Activated naive CD8-positive, alpha-beta T cell treated with anti-CD3 and anti-CD28 coated beads, Interleukin-2, amount 10 ng/mL, durations not matched to agents 7 days and 5 days (primary cell): ENCODE results near the gene DZIP1. TPM values are rescaled to one million over a fixed set of nuclear protein-coding genes. Genes with fewer than 3 reads are reported as not detected.
"Not testable (repeated sequence)": the region's sequence is repeated elsewhere in the genome, so short reads cannot be mapped to it uniquely, and the experiment has no call there.

Experiments
- ATAC-seq: fragments of 150-1000 bp; cut with Tn5 transposase; one replicate; pipeline ENCODE4 v1.10.0; 2021; ENCODE audit warnings: low read depth, moderate library complexity
- POLR2A ChIA-PET: fragments of 350-600 bp; sonication (Branson Sonifier 250); formaldehyde crosslinking; loops from one replicate; lab custom pipeline; 2021; ENCODE audit warnings: antibody characterized with exemption; lab: Charles Lee
- DNase-seq: peaks from one replicate; pipeline ENCODE4 v3.0.0; 2021
- H3K27ac Mint-ChIP-seq: one replicate; pipeline ENCODE4 v1.8.0; 2022; ENCODE audit warnings: mild to moderate bottlenecking, mixed read lengths
- H3K27me3 Mint-ChIP-seq: one replicate; pipeline ENCODE4 v1.8.0; 2022; ENCODE audit warnings: mild to moderate bottlenecking, moderate library complexity, mixed read lengths
- H3K36me3 Mint-ChIP-seq: one replicate; pipeline ENCODE4 v1.8.0; 2021; ENCODE audit warnings: mild to moderate bottlenecking, mixed read lengths
- H3K4me1 Mint-ChIP-seq: one replicate; pipeline ENCODE4 v1.8.0; 2021; ENCODE audit warnings: mixed read lengths
- H3K4me3 Mint-ChIP-seq: one replicate; pipeline ENCODE4 v1.8.0; 2022; ENCODE audit warnings: mild to moderate bottlenecking, moderate library complexity, mixed read lengths
- H3K9me3 Mint-ChIP-seq: one replicate; pipeline ENCODE4 v1.8.0; 2021; ENCODE audit warnings: mixed read lengths
- total RNA-seq, 2 experiments: library from RNA; stranded (reverse); gene quantifications; one replicate each; pipeline ENCODE4 v1.2.3, GENCODE V29; 2021

DZIP1 gene
- total RNA-seq, result under 1 TPM; 0.17 to 0.45 TPM

- Mint-ChIP-seq H3K4me3 (peak within 1 kb of the TSS; percentile 79), H3K9me3 (no peaks in the 10 kb centered on the region), H3K27ac (no peak within 1 kb of the TSS), H3K27me3 (peaks cover 59% of the 10 kb centered on the region), H3K4me1 (peaks cover 6% of the 10 kb centered on the region), H3K36me3 (no peaks in the 10 kb centered on the region)
- POLR2A ChIA-PET, result no interaction called here
- DNase-seq (peak; percentile 49), ATAC-seq (peak; percentile 79)
Measured at GRCh38 chr13:95644601-95645052, at the start of gene DZIP1. Gene DZIP1, minus strand, starts transcription at chr13:95644706. Its CDS starts 2,677 bp downstream, at chr13:95642029.

- Mint-ChIP-seq H3K9me3 (peaks cover 15% of the 10 kb centered on the region), H3K4me1 (peaks cover 17% of the 10 kb centered on the region), H3K36me3 (peaks cover 25% of the 10 kb centered on the region)
- ATAC-seq, POLR2A ChIA-PET, H3K27ac Mint-ChIP-seq, DNase-seq, H3K4me3 Mint-ChIP-seq, H3K27me3 Mint-ChIP-seq: not testable (repeated sequence)
Measured at GRCh38 chr13:95690986-95691385, 46.5 kb upstream of the DZIP1 start.

GRCh38 chr13:95689582-95689926, 45.0 kb upstream of the DZIP1 start:
- DNase-seq (no peak), ATAC-seq (no peak)
- Mint-ChIP-seq H3K36me3 (peaks cover 35% of the 10 kb centered on the region), H3K4me3 (peak overlapping the region; percentile 11), H3K9me3 (peaks cover 17% of the 10 kb centered on the region), H3K27ac (no peak overlapping the region), H3K4me1 (peaks cover 17% of the 10 kb centered on the region), H3K27me3 (no peaks in the 10 kb centered on the region)
- POLR2A ChIA-PET, result no interaction called here

- not testable (repeated sequence) for ATAC-seq, DNase-seq, H3K4me3 Mint-ChIP-seq, H3K27me3 Mint-ChIP-seq, H3K27ac Mint-ChIP-seq
- Mint-ChIP-seq H3K9me3 (peaks cover 21% of the 10 kb centered on the region), H3K4me1 (peaks cover 26% of the 10 kb centered on the region), H3K36me3 (peaks cover 46% of the 10 kb centered on the region)
- POLR2A ChIA-PET, result interaction anchor here (1.9 kb wide), 1 partner anchor 8 kb away, joined by 5 read pairs; the partner anchor contains the start of gene DNAJC3
Measured at GRCh38 chr13:95684960-95685359, 40.5 kb upstream of the DZIP1 start.

GRCh38 chr13:95684418-95684817, 39.9 kb upstream of the DZIP1 start:
- H3K9me3 Mint-ChIP-seq, result peaks cover 19% of the 10 kb centered on the region
- no peaks in the 10 kb centered on the region for H3K27me3 Mint-ChIP-seq
- POLR2A ChIA-PET, result interaction anchor here (1.9 kb wide), 1 partner anchor 8 kb away, joined by 5 read pairs; the partner anchor contains the start of gene DNAJC3
- H3K36me3 Mint-ChIP-seq, result peaks cover 45% of the 10 kb centered on the region
- ATAC-seq (no peak), DNase-seq (no peak)
- no peak overlapping the region for H3K4me3 Mint-ChIP-seq
- peaks cover 26% of the 10 kb centered on the region for H3K4me1 Mint-ChIP-seq
- H3K27ac Mint-ChIP-seq, result no peak overlapping the region

- no peaks in the 10 kb centered on the region for H3K27me3 Mint-ChIP-seq
- H3K27ac Mint-ChIP-seq, result no peak overlapping the region
- H3K36me3 Mint-ChIP-seq, result peaks cover 24% of the 10 kb centered on the region
- H3K4me3 Mint-ChIP-seq, result no peak overlapping the region
- peaks cover 41% of the 10 kb centered on the region for H3K4me1 Mint-ChIP-seq
- POLR2A ChIA-PET, result no interaction called here
- peaks cover 5% of the 10 kb centered on the region for H3K9me3 Mint-ChIP-seq
- ATAC-seq (no peak), DNase-seq (no peak)
Measured at GRCh38 chr13:95679722-95680121, 35.2 kb upstream of the DZIP1 start.

GRCh38 chr13:95678967-95679366, 34.5 kb upstream of the DZIP1 start:
- Mint-ChIP-seq H3K4me3 (peak overlapping the region; percentile 91), H3K36me3 (peaks cover 20% of the 10 kb centered on the region), H3K9me3 (peaks cover 1% of the 10 kb centered on the region), H3K4me1 (peaks cover 37% of the 10 kb centered on the region), H3K27me3 (no peaks in the 10 kb centered on the region), H3K27ac (no peak overlapping the region)
- no peak for DNase-seq
- no peak for ATAC-seq
- POLR2A ChIA-PET, result no interaction called here

GRCh38 chr13:95677564-95678266, 33.2 kb upstream of the DZIP1 start:
- ATAC-seq (no peak), DNase-seq (no peak)
- Mint-ChIP-seq H3K4me3 (peak overlapping the region; percentile 91), H3K27me3 (no peaks in the 10 kb centered on the region), H3K9me3 (no peaks in the 10 kb centered on the region), H3K36me3 (peaks cover 16% of the 10 kb centered on the region), H3K4me1 (peaks cover 39% of the 10 kb centered on the region), H3K27ac (peak overlapping the region; percentile 90)
- POLR2A ChIA-PET, result interaction anchor here (0.8 to 1.5 kb wide), 3 partner anchors 17 to 1755 kb away, joined by 3 to 6 read pairs (median 4); no protein-coding TSS in a partner anchor

- H3K27me3 Mint-ChIP-seq, result no peaks in the 10 kb centered on the region
- peak; percentile 96 for ATAC-seq
- peak; percentile 98 for DNase-seq
- peak within 1 kb of the TSS; percentile 90 for H3K27ac Mint-ChIP-seq
- H3K9me3 Mint-ChIP-seq, result no peaks in the 10 kb centered on the region
- H3K4me1 Mint-ChIP-seq, result peaks cover 39% of the 10 kb centered on the region
- POLR2A ChIA-PET, result interaction anchor here (0.5 to 1.5 kb wide), 9 partner anchors 9 to 1756 kb away, joined by 3 to 7 read pairs (median 3); no protein-coding TSS in a partner anchor
- peaks cover 14% of the 10 kb centered on the region for H3K36me3 Mint-ChIP-seq
- H3K4me3 Mint-ChIP-seq, result peak within 1 kb of the TSS; percentile 91
Measured at GRCh38 chr13:95676762-95677563, 32.5 kb upstream of the DZIP1 start, which contains the start of gene DNAJC3. Gene DNAJC3, plus strand, starts transcription at chr13:95677139. Its CDS starts 117 bp downstream, at chr13:95677256.

- Mint-ChIP-seq H3K27ac (peak overlapping the region; percentile 90), H3K9me3 (no peaks in the 10 kb centered on the region), H3K27me3 (no peaks in the 10 kb centered on the region), H3K36me3 (peaks cover 11% of the 10 kb centered on the region), H3K4me3 (peak overlapping the region; percentile 91), H3K4me1 (peaks cover 35% of the 10 kb centered on the region)
- ATAC-seq, result no peak
- POLR2A ChIA-PET, result interaction anchor here (0.5 to 1.5 kb wide), 8 partner anchors 9 to 139 kb away, joined by 3 to 7 read pairs (median 4); no protein-coding TSS in a partner anchor
- DNase-seq, result no peak
Measured at GRCh38 chr13:95676105-95676761, 31.7 kb upstream of the DZIP1 start.

- ATAC-seq, result no peak
- no peak overlapping the region for H3K27ac Mint-ChIP-seq
- H3K9me3 Mint-ChIP-seq, result peaks cover 9% of the 10 kb centered on the region
Measured at GRCh38 chr13:95671597-95671996, 27.1 kb upstream of the DZIP1 start.

GRCh38 chr13:95667235-95667634, 22.7 kb upstream of the DZIP1 start:
- H3K36me3 Mint-ChIP-seq, H3K4me1 Mint-ChIP-seq, H3K9me3 Mint-ChIP-seq, H3K27ac Mint-ChIP-seq, ATAC-seq, H3K4me3 Mint-ChIP-seq, DNase-seq, POLR2A ChIA-PET: not testable (repeated sequence)
- H3K27me3 Mint-ChIP-seq, result peaks cover 39% of the 10 kb centered on the region

More at GRCh38 chr13:95671597-95671996, 27.1 kb upstream of the DZIP1 start:
- DNase-seq, result no peak
- H3K4me3 Mint-ChIP-seq, result no peak overlapping the region
- H3K27me3 Mint-ChIP-seq, result peaks cover 11% of the 10 kb centered on the region
- POLR2A ChIA-PET, result no interaction called here
- H3K4me1 Mint-ChIP-seq, result peaks cover 11% of the 10 kb centered on the region
- H3K36me3 Mint-ChIP-seq, result peaks cover 6% of the 10 kb centered on the region
